Kidney epithelial cell (primary cell): Measurements from ENCODE around the gene DNTT. TPM values are rescaled to one million over a fixed set of nuclear protein-coding genes. Genes with fewer than 3 reads are reported as not detected.

Experiments used
- DNase-seq: peaks from one replicate; pipeline ENCODE4 v3.0.0-alpha.2; 2010; ENCODE audit warnings: low read depth
- H3K27me3 ChIP-seq: 2 replicates; pipeline ENCODE4 v1.6.0; 2011; ENCODE audit warnings: low read length; ENCODE audit not compliant: control insufficient read depth, insufficient read depth
- H3K36me3 ChIP-seq: 2 replicates; pipeline ENCODE4 v1.5.1; 2011; ENCODE audit warnings: low read length; ENCODE audit not compliant: control insufficient read depth, insufficient read depth
- H3K4me3 ChIP-seq: 2 replicates; pipeline ENCODE4 v1.5.1; 2011; ENCODE audit warnings: low read depth, mild to moderate bottlenecking, control low read depth, low read length
- total RNA-seq: library from RNA; depleted of rRNA; stranded (reverse); fragments of >200 nt; gene quantifications from 2 replicates; pipeline ENCODE4 v1.2.3, GENCODE V29; 2015
- TF ChIP-seq, protein P1 (sequence below): IDR thresholded peaks from 2 replicates; pipeline ENCODE4 v1.5.1; 2011; ENCODE audit warnings: mild to moderate bottlenecking, moderate library complexity, low read length, control low read depth, inconsistent platforms; ENCODE audit not compliant: insufficient read depth, poor library complexity, severe bottlenecking

The DNTT gene
- total RNA-seq, 1 donor from 2014 or later: not detected

- Histone ChIP-seq H3K4me3 (no peak overlapping the region), H3K27me3 (no peaks in the 10 kb centered on the region), H3K36me3 (no peaks in the 10 kb centered on the region)
- no peak for DNase-seq
- TF ChIP-seq, protein P1, sequence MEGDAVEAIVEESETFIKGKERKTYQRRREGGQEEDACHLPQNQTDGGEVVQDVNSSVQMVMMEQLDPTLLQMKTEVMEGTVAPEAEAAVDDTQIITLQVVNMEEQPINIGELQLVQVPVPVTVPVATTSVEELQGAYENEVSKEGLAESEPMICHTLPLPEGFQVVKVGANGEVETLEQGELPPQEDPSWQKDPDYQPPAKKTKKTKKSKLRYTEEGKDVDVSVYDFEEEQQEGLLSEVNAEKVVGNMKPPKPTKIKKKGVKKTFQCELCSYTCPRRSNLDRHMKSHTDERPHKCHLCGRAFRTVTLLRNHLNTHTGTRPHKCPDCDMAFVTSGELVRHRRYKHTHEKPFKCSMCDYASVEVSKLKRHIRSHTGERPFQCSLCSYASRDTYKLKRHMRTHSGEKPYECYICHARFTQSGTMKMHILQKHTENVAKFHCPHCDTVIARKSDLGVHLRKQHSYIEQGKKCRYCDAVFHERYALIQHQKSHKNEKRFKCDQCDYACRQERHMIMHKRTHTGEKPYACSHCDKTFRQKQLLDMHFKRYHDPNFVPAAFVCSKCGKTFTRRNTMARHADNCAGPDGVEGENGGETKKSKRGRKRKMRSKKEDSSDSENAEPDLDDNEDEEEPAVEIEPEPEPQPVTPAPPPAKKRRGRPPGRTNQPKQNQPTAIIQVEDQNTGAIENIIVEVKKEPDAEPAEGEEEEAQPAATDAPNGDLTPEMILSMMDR: no peak
Measured at GRCh38 chr10:96374639-96374984, 70.4 kb downstream of the DNTT start.

DNA sequence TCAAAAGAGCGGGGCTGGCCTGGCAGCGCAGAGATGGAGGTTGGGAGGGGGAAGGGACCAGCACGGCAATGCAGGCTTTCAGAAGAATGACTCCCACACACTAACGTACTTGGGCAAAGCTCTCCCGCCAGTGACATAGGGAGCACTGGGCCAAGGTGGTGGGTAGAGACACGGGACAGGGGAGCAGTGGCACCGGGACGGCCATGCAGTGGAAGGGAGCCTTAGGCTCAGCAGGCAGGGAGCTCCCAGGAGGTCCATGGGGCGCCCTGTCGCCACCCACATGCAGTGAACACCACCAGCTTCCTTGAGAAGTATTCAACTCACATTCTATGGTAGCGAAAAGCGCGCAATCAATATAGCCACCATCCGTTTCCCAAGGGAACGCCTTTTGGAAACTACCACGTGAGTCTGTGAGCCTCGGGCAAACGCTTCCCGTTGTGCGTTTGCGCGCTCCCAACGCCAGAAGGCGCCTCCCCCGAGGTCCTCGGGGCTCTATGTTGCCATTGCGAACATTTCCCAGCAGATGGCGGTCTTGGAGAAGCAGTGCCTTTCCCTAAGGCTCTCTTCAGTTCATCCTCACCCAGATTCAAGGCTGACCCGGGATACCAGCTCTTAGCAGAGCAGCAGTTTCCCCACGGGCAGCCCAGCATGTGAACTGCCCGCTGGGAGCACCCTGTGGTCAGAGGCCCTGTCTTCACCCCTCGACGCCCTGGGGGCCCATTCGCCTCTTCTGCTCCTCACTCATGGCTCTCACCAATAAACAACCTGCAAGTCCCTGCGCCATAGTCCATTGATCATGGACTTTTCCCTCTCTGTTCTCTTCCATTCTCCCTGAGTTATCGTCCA lies 71.0 kb downstream of the DNTT start:
- H3K27me3 ChIP-seq: no peaks in the 10 kb centered on the region
- H3K36me3 ChIP-seq: no peaks in the 10 kb centered on the region
- peak overlapping the region; percentile 38 for H3K4me3 ChIP-seq
- TF ChIP-seq, protein P1: peak; percentile 98
- peak; percentile 44 for DNase-seq

DNA sequence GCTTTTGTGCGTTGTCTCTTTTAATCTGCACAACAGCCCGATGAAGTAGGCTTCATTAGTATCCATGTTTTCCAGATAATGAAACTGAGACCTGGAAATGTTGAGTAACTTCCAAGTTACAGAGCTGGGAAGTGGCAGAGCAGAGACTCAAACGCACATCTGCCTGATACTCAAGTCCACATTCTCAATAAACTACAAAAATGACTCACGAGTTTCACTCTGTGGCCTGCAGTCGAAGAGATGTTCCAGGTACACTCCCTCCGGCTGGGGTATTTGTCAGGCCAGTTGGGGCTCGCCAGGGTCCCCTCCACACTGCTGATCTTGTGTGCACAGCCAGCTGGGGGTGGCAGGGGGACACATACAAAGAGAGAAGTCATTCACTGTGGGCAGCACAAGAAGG lies 72.2 kb downstream of the DNTT start:
- no peak for DNase-seq
- no peaks in the 10 kb centered on the region for H3K27me3 ChIP-seq
- no peak overlapping the region for H3K4me3 ChIP-seq
- TF ChIP-seq, protein P1: no peak
- no peaks in the 10 kb centered on the region for H3K36me3 ChIP-seq

DNA sequence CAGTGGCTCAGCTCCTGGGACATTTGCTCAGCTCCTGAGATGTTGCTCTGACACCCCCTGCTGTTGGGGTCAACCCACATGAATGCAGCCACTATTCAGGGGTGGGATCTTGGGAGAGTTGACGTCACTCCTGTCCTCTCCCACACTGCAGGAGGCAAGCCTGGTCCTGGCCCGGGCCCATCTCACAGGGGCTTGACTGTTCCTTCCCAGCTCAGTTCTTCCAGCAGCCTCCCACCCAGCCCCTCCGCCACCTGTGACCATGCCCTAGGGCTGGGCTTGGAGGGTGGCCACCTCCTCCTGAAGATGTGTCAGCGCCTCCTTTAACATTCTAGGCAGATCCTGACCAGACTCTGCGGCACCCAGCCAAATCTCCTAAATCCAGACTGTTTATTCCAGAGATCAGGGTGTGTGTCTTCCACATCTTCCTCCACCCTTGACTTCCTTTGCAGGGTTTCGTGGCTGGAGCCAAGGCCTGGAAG lies 73.6 kb downstream of the DNTT start:
- H3K27me3 ChIP-seq: no peaks in the 10 kb centered on the region
- H3K36me3 ChIP-seq: no peaks in the 10 kb centered on the region
- H3K4me3 ChIP-seq: no peak overlapping the region
- TF ChIP-seq, protein P1: no peak
- DNase-seq: no peak

DNA sequence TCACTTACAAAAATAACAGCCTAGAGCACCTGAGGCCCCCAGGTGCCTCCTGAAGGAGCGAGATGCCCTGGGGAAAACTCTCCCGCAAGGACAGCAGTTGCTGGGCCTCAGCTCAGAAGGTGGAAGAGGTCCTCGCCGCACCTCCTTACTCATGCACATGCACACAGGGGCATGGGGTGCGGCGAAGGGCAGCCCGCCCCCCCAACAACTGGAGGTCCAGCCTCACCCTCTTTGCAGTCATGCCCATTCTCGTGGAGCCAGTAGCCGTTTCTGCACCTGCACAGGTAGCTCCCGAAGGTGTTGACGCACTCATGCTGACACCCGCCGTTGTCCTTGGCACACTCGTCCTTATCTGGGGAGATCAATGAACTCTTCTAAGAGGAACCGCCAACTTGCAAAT lies 74.5 kb downstream of the DNTT start:
- Histone ChIP-seq H3K36me3 (no peaks in the 10 kb centered on the region), H3K4me3 (no peak overlapping the region), H3K27me3 (no peaks in the 10 kb centered on the region)
- DNase-seq: no peak
- TF ChIP-seq, protein P1: no peak

DNA sequence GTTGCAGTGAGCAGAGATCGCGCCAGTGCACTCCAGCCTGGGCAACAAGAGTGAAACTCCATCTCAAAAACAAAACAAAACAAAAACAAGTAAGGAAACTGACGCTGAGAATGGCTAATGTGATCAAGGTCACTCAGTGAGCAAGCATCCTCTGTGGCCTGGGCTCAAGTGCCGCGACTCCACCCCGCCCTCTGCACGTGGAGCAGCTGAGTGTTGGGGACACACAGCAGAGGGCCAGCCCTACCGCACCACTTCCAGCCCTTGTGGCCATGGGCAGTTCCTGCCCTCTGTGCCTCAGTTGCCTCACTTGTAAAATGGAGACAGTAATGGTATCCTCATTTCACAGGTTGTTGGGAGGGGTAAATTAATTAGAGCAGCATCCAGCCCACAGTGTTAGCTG lies 75.5 kb downstream of the DNTT start:
- DNase-seq: no peak
- no peak overlapping the region for H3K4me3 ChIP-seq
- no peaks in the 10 kb centered on the region for H3K27me3 ChIP-seq
- no peaks in the 10 kb centered on the region for H3K36me3 ChIP-seq
- TF ChIP-seq, protein P1: no peak
